DMS79 (cell line): Measurements from ENCODE around the gene ENO2.

ENCODE experiments used
- DNase-seq: peaks from one replicate; lab custom pipeline; 2025; lab: John Stamatoyannopoulos, UW

The ENO2 gene

GRCh38 chr12:6912164-6912935, 2.0 kb upstream of the ENO2 start:
- no peak for DNase-seq

GRCh38 chr12:6914947-6915788, 788 bp downstream of the ENO2 start:
- DNase-seq: no peak

- no peak for DNase-seq
Measured at GRCh38 chr12:6915789-6916285, 1.5 kb downstream of the ENO2 start.

GRCh38 chr12:6916426-6917200, 2.2 kb downstream of the ENO2 start:
- DNase-seq: no peak

GRCh38 chr12:6917491-6918231, 3.3 kb downstream of the ENO2 start:
- DNase-seq: no peak

GRCh38 chr12:6919588-6919987, 5.2 kb downstream of the ENO2 start:
- DNase-seq: no peak

- no peak for DNase-seq
Measured at GRCh38 chr12:6921539-6921938, 7.2 kb downstream of the ENO2 start.

GRCh38 chr12:6921996-6922946, 7.9 kb downstream of the ENO2 start:
- no peak for DNase-seq

GRCh38 chr12:6923003-6923732, 8.8 kb downstream of the ENO2 start:
- no peak for DNase-seq

GRCh38 chr12:6923851-6924250, 9.5 kb downstream of the ENO2 start:
- no peak for DNase-seq

GRCh38 chr12:6925239-6925539, 10.8 kb downstream of the ENO2 start:
- DNase-seq: no peak

GRCh38 chr12:6925540-6926279, 11.3 kb downstream of the ENO2 start:
- peak; percentile 76 for DNase-seq

GRCh38 chr12:6927379-6928021, 13.1 kb downstream of the ENO2 start, which contains the start of gene ATN1:
ATN1 (plus strand) TSS chr12:6927959; CDS start chr12:6934002, 6,043 bp downstream.
- peak; percentile 46 for DNase-seq

- DNase-seq: no peak
Measured at GRCh38 chr12:6928022-6928702, 13.8 kb downstream of the ENO2 start.

GRCh38 chr12:6928703-6929407, 14.5 kb downstream of the ENO2 start:
- DNase-seq: no peak

- DNase-seq: no peak
Measured at GRCh38 chr12:6929466-6930452, 15.4 kb downstream of the ENO2 start.
